GM19025 (cell line): ENCODE results near the gene CACNA1E.
"Not testable (repeated sequence)": the region's sequence is repeated elsewhere in the genome, so short reads cannot be mapped to it uniquely, and the experiment has no call there.

Source experiments
- ATAC-seq: cut with Tn5 transposase; IDR thresholded peaks from one replicate; pipeline ENCODE4 v1.9.1; 2021; ENCODE audit warnings: mild to moderate bottlenecking, low read depth, moderate library complexity; ENCODE audit not compliant: unreplicated experiment

The CACNA1E gene

DNA sequence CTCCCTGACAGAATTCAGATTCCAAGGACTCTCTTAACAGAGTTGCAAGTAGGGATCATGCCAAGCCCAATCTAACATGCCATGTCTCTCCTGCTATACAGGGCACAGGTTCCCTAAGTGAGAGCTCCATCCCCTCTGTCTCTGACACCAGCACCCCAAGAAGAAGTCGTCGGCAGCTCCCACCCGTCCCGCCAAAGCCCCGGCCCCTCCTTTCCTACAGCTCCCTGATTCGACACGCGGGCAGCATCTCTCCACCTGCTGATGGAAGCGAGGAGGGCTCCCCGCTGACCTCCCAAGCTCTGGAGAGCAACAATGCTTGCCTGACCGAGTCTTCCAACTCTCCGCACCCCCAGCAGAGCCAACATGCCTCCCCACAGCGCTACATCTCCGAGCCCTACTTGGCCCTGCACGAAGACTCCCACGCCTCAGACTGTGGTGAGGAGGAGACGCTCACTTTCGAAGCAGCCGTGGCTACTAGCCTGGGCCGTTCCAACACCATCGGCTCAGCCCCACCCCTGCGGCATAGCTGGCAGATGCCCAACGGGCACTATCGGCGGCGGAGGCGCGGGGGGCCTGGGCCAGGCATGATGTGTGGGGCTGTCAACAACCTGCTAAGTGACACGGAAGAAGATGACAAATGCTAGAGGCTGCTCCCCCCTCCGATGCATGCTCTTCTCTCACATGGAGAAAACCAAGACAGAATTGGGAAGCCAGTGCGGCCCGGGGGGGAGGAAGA is 315.0 kb downstream of the CACNA1E start:
- ATAC-seq = no peak

DNA sequence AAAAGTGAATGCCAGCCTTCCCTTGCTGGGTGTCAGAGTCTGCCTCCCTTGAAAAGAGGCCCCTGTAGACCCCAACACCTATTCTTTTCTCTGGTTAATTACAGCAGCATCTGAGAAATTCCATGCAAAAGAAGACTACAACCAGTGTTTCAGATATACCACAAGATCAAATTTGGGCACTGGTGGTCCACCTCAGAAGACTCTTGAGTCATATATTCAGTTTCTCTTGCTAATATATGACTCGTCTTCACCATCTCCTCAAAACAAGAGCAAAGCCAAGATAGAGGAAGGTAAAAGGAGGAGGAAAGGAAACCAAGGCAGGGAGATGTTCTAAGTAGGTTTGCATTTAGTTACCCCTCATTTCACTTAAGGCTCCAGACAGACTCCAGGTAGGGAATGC is 318.3 kb downstream of the CACNA1E start:
- ATAC-seq = no peak

DNA sequence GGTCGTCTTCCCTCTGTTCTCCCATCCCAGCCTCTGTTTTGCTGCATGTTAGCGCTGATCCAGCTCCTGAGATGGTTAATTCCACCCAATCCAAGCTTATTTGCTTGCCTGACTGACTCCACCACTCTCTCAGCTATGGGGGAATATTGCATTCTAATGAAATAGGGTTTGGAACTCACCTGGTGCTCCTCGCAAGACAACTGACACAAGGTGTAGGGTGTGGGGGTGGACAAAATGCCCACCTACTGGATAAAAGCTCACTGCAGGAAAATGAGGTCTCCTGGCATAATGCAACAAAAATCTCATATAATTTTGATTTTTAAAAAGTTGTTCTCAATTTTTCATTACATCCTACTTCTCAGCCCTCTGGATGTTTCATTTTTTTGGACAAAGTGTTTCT is 319.1 kb downstream of the CACNA1E start:
- ATAC-seq = no peak

DNA sequence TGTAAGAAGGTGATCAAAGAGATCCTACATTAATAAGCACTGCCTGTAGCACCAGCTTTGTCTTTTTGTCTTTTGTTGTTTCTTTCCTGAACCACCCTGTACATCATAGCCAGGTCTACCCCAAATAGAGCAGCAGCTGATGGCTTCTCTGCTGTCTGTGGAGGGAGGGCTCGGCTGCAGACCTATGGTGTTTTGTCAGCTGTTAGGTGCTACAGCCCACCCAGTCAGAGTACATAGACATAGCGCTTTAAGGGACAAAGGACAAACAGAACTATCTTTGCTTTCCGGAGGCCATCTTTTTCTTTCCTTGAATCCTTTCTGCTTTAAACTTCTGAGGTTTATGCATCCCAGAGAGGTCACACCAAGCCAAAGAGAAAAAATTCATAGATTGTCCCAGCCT is 320.1 kb downstream of the CACNA1E start:
- ATAC-seq = no peak

DNA sequence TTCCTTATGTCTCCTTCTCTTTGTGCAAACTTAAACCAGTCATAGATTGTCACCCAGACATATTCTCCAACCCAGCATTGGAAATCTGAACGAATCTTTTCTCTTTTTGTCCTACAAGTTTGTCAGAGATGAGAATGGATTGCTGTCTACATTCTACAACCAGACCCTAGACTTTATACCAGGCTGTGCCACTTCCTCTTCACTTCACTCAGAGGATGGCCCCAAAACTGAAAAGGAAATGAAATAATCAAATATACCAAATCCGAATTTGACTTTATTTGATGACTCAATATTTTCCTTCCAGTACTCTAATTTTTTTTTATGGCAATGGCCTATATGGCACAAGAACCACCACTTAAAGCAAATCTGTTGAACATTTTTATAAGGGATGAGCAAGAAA is 321.7 kb downstream of the CACNA1E start:
- no peak for ATAC-seq

DNA sequence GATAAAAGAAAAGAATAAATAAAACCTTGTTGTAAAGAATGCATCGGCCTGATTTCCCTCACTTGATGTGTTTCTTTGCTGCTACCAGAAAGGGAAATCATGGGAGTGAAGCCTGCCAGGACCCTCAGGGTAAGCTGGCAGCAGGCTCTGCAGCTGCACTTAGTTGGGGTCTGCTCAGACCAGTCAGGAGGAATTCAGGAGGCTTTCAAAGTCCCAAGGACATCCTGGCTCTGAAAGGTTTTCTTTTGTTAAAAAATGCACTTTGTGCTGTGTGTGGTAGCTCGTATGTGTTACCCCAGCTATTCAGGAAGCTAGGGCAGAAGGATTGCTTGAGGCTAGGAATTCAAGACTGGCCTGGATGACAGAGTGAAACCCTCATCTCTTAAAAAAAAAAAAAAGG is 323.4 kb downstream of the CACNA1E start:
- no peak for ATAC-seq

DNA sequence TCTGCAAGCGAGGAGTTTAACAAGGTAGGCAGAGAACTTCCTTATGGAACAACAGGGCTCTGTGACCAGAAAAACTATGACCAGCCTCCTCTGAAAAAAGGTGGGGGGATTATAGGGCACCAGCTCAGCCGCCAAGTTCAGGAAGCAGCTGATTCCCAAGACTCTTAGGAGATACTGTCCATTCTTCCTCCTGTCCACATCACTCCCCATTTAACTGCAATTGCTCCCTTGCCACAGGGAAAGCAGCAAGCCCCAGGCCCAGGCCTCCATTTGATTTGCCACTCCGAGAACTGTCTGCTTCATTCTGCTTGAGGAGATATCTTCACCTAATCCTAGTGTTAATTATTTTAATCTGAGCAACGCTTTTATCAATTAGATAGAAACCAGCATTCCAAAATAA is 323.9 kb downstream of the CACNA1E start:
- ATAC-seq = no peak

DNA sequence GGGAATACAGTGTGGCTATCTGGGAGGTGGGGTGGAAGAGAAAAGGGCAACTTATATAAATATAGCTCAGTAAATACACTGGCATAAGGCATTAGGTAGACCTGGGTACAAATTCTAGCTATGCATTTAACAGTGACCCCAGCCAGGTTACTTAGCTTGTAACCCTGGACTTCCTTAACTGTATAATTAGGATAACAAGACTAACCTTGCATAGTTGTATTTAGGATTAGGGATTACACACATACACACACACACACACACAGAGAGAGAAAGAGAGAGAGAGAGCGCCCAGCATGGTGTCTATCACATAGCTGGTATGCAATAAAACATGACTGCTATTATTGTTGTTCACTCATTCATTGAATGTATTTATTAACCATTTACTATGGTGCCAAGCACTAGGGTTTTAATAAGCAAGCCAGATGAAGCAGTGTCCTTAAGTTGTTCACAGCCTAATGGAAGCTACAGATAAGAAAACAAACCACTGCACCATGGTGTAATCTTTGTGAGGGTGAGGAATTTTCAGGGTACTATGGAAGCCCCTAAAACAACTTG is 326.8 kb downstream of the CACNA1E start:
- no peak for ATAC-seq

DNA sequence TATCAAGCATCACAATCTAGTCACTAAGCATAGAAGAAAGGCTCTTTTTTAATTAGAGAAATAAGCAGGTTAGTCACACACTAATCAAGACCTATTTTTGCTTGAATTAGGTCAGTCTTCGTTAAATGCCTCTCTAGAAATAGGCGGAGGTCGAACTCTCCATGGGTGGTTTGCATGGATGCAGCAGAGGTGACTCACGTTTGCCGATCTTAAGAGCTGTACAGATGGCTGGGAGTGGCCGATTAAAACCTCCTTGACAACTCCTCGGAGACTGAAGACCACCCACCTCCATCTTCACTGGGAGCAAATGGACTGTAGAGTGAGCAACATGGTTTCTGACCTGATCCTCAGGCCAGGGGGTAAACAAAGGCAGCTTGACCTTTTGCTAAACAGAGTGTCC is 328.9 kb downstream of the CACNA1E start:
- no peak for ATAC-seq

DNA sequence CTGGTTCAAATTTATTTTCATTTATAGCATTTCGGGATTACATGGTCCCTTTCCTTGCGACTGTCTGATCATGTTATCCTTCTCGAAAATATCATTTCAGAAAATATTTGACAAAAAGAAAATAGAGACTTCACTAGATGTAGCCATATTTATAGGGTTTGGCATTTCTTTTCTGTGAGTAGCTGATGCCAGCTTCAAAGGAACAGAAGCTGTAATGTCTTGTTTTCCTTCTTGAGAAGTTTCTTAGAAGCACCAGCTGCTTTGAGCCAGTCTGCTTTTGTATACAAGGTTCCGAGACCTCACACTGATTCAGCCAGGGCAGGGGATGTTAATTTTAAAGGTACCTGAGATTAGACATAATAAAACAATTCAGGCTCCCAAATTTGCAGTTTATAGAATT is 329.9 kb downstream of the CACNA1E start:
- ATAC-seq = no peak

DNA sequence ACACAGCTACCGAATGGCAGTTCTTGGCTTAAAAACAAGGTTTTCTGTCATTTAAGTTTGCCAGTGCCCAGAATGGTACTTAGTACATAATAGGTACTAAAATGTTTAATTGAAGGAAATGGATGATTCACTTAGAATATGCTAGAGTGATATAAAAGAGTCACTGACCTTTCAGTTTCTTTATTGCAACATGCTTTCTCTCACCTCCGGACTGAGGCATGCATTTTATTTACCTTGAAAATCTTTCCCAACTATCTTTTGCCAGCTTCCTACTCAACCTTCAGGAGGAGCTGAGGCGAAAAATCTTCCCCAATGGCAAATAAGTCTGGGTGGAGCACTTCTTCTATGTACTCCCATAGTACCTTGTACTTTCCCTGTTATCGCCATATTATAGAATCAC is 333.3 kb downstream of the CACNA1E start:
- ATAC-seq = no peak

DNA sequence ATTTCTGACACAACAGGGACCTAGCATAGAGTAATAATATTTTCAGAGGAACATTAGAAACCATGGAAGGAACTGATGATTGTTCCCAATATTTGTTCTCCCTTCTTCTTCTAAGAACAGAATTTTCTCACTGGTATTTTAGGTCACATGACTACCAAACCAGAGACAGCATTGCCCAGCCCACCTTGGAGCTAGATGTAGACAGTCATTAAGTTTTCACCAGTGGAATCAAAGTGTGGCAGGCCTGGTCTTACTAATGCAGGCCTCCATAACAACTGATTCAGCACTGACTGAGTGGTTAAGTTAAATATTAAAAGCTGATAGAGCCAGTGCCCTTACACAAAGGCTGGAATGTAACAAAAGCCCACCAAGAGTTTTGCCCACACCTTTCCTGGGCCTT is 333.8 kb downstream of the CACNA1E start:
- ATAC-seq = no peak

DNA sequence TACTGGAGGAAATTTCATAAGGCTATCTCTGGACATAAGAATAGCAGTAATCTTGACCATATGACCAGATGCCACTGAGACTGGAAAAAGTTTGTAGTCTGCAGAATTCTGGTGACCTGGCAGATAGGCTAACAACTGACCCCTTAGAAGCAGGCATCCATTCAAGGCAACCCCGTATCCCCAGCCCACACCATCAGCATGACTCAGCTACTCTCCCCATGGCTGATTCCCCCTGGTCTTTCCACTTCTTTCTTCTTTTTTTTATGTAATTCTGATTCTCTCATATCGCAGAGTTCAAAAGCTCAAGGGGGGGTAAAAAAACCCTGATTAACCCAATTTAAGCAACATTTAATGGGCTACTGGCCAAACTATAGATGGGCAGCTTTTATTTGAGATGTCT is 335.1 kb downstream of the CACNA1E start:
- no peak for ATAC-seq

DNA sequence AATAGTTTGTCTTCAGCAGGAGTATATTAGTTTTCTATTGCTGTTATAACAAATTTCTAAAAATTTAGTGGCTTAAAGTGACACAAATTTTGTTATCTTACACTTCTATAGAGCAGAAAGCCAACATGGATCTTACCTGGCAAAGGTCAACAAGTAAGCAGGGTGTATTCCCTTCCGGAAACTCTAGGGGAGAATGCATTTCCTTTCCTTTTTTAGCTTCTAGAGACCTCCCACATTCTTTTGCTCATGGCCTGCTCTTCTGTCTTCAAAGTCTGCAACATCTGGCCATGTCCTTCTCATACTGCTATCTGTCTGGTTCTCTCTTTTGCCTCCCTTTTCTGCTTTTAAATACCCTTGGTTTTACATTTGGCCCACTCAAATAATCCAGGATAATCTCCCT is 335.6 kb downstream of the CACNA1E start:
- ATAC-seq = no peak

DNA sequence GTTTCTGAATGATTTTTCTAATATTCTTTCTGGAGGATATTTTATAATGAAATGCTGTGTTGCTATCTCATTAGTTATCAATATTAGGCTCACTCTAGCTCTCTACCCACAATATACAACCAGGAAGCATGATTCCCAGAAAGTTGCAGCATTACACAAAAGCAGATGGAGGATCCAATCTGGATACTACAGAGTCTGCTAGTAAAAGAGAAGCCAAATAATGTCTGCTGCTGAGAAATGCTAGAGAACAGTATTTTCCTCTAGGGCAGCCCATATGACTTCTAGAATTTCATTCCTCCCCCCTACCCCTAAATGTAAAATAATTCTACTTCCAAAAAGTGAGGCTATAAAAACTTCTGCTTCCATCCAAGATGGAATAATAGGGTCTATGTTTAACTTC is 338.4 kb downstream of the CACNA1E start:
- ATAC-seq = no peak

DNA sequence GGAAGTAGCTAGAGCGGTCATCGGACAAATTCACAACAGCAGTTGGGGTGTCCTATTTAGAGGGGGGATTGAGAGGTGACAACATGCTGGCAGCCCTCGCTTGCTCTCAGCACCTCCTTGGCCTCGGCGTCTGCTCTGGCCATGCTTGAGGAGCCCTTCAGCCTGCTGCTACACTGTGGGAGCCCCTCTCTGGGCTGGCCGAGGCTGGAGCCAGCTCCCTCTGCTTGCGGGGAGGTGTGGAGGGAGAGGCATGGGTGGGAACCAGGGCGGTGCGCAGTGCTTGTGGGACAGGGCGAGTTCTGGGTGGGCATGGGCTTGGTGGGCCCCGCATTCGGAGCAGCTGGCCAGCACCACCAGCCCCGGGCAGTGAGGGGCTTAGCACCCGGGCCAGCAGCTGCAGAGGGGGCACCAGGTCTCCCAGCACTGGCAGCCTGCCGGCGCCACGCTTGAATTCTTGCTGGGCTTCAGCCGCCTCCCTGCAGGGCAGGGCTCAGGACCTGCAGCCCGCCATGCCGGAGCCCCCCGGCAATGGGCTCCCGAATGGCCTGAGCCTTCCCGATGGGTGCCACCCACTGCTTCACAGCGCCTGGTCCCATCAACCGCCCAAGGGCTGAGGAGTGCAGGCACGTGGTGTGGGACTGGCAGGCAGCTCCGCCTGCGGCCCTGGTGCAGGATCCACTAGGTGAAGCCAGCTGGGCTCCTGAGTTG is 349.0 kb downstream of the CACNA1E start:
- not testable (repeated sequence) for ATAC-seq

DNA sequence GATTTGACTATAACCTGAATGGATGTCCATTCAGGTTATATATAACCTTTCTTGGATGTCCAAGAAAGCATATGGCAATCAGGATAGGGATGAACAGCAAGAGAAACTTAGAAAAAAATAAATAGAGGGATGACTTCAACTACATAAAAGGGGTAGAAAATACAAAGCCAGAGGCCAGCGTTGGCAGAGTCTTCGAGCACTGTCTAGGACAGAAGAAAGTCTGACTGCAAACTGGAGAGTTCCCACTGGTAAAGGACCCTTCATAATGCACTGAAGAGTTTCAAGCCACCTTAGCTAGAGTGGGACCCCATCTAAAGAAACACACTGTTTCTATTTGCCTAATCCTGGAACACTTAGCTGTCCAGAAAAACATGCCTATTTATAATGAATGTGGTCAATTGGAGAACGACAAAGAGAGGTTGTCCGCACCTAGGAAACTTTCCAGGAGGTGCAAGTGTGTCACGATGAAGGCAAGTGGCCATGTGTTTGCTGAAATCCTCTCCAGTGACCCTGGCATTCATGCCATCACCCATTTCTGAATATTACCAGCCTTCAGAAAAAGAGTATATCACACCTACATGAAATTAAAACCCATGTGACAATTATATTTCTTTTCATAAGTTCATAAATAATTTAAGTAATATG is 362.8 kb downstream of the CACNA1E start:
- no peak for ATAC-seq

DNA sequence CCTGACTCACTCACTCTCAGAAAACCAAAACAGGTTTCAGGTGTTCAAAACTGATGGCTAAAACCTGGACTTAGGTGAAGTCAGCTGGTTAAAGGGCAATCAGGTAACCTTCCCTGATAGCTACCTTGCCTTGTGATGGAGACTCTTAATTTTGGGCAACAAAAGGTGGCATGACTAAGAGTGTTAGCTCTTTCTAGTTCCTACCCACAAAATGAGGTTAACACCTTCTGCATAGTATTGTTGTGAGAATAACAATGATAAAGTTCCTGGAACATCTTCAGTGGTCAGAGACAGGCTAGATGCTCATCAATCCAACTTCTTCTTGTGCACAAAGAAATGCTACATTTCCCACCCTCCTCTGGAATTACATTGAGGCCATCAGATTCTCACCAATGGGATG is 363.4 kb downstream of the CACNA1E start:
- ATAC-seq = no peak

DNA sequence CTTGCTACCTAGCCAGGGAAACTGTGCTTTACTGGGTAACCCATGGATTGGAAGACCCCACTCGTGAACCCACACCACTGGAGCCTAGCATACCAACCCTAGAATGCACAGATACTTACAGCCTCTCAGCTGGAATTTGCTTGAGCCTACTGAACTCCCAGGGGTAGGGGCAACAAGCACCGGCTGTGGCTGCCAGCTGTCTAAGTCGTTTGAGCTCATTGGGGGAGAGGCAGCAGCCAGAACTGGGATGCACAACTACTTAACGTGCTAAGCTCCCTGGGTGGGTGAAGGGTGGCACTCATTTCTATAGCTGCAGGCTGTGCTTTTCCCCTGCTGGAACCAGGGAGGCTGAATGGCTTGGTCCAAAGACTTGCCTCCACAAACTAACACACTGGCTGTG is 365.8 kb downstream of the CACNA1E start:
- ATAC-seq = no peak

DNA sequence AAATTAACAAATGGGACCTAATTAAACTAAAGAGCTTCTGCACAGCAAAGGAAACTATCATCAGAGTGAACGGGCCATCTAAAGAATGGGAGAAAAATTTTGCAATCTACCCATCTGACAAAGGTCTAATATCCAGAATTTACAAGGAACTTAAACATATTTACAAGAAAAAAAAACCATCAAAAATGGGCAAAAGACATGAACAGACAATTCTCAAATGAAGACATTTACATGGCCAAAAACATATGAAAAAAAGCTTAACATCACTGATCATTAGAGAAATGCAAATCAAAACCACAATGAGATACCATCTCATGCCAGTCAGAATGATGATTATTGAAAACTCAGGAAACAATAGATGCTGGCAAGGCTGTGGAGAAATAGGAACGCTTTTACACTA is 370.9 kb downstream of the CACNA1E start:
- not testable (repeated sequence) for ATAC-seq

DNA sequence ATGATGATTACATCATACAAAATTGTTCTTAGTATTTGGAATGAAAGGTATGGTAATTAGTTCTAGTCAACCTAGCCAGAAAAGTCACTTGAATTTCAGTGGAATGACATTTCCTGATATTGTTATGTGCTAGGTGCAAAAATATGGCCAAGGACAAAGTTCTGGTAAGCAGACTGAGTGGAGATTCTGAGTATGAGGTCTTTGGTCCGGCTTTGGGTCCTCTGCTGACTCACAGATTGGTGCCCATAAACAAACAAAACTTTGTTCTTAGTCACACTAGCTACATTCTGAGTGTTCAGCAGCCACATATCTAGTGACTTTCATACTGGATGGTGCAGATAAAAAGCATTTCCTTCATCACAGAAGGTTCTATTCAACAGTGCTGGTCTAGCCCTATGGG is 372.1 kb downstream of the CACNA1E start:
- no peak for ATAC-seq
